HG02870 (cell line): ENCODE results near the gene PCSK6.
A peak's percentile ranks its signal among the peaks of the same experiment; 100 is the strongest.

Experiments used
- ATAC-seq: cut with Tn5 transposase; IDR thresholded peaks from one replicate; pipeline ENCODE4 v1.9.1; 2021; ENCODE audit warnings: mild to moderate bottlenecking, moderate library complexity; ENCODE audit not compliant: unreplicated experiment

Gene PCSK6

DNA sequence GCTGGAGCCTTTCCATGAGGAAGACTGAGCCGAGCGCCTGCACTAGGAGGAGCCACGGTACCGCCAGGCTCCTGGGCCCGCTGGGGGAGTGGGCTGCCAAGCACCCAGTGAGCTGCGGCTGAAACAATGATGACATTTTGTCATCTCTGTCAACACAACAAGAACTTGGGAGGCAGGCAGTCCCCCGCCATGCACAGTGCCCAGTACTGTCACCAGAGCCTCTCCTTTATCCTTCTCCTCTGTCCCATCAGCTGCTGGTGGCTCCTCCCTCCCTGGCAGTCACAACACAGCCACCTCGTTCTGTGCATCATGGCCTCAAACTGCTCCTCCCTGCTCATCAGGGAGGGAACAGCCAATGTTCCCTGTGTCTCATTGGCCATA is 34.0 kb upstream of the PCSK6 start:
- no peak for ATAC-seq

DNA sequence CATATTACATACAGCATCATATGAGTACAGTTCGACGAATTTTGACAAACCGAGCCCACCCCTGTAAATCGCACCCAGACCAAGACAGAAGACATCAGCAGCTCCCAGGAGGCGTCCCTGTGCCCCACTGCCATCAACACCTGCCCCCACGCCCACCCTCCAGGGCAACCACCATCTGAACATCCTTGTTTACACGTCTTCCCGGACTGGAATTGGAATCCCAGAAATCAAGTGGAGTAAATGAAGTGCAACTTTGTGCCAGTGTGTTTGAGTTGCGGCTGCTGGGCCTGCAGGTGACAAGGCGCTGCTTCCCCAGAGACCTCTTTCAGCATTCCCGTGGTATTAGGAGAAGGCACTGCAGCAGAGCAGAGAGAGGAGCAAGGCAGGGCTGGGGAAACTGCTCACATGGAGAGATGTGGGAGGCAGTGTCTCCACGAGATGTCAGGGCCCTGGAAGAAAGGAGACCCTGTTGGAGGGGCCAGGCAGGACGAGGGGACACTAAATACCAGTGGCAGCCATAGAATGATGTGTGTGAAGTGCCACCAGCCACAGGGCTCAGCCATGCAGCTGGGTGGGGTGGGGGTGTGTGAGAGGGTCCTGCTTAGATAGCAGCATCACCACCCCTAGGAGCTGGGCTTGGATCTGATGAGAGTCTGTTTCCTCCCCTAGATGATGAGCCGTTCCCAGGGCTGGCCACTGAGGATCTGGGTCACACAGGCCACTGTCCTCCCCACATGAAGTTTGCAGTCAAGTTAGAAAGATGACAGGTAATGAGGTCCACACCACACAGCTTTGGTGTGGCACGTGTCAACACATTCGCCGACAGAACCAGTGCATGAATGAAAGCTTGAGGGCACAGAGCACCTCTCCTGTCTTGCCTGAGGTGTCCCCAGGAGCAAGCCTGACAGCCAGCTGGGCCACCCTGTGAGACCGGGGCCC is 33.4 kb upstream of the PCSK6 start:
- no peak for ATAC-seq

DNA sequence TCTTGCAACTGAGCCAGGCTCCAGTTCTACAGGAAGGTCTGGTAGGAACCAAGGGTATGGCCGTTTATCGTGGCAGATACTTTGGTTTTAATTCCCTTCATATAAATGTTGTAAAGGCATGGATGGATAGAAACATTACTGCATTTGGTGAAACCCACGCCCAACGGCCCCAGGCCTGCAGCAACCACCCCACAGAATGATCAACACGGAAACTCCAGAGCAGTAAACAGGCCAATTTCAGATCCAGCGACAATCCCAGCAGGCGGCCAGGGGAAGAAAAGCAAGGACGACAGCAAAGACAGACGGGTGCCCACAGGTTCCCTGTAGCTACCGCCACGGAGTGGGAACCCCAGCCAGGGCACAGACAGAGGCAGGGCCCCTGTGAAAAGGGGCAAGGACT is 32.6 kb upstream of the PCSK6 start:
- ATAC-seq: no peak

GRCh38 chr15:101521591-101521990 is 32.1 kb upstream of the PCSK6 start:
- ATAC-seq: no peak

DNA sequence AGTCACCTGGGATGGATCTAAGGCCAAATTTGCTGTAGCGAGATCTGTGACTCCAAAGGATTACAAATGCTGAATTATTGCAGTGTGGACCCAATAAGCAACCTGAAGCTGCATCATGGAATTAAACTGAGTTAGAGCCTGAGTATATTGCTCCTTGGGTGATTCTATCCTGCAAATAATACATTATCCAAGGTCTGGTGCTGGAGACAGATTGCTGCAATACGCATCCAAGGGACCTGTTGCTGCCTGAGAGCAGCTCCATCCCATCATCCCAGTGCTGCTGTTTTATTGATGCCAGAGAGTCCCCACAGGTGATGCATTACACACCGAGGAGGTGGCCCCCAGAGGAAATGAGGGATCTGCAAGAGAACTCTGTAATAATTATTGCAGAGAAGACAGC is 31.6 kb upstream of the PCSK6 start:
- ATAC-seq: no peak

- no peak for ATAC-seq
Observed at GRCh38 chr15:101520395-101520794, 30.9 kb upstream of the PCSK6 start.

DNA sequence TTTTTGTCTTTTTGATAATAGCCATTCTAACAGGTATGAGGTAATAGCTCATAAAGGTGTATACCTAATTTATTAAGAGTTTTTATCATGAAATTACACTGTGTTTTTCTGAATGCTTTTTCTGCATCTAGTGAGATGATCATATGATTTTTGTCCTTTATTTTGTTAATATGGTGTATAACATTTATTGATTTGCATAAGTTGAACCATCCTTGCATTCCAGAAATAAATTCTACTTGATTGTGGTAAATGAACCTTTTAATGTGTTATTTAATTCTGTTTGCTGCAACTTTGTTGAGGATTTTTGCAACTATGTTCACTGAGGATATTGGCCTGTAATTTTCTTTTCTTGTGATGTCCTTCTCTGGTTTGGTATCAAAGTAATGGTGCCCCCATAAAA is 28.0 kb upstream of the PCSK6 start:
- no peak for ATAC-seq

GRCh38 chr15:101514318-101514717 is 24.8 kb upstream of the PCSK6 start:
- ATAC-seq: no peak

GRCh38 chr15:101511717-101512116 is 22.2 kb upstream of the PCSK6 start:
- ATAC-seq: no peak

DNA sequence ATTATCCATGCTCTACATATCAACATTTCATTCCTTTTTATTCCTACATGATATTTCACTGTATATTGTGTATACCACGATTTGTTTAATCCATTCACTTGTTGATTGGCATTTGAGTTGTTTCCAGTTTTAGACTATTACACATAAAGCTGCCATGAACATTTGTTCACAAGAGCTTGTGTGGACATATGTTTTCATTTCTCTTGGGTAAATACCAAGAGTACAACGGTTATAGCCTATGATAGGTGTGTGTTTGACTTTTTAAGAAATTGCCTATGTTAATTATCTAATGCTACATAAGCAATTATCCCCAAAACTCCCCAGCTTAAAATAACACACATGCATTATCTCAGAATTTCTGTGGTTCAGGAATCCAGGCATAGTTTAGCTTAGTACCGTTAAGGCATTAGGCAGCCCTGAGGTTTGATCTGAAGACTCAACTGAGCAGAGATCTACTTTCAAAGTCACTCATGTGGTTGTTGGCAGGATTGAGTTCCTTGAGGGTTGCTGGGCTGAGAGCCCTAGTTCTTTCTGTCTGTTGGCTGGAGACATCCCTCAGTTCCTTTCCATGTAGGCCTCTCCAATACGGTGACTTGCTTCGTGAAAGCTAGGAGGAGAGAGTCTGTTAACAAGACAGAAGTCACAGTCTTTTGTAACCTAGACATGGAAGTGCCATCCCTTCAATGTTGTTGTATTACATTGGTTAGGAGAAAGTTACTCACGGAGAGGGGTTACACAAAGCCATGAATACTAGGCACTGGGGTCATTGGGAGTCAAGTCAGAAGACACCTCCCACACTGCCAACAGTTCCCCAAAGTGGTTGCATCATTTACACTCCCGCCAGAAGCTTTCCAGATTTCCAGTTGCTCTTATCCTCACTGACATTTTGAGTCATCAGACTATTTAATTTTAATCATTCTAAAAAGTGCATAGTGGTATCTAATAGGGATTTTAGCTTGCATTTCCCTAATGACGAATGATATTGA is 21.0 kb upstream of the PCSK6 start:
- no peak for ATAC-seq

- ATAC-seq: no peak
Observed at GRCh38 chr15:101509279-101509678, 19.8 kb upstream of the PCSK6 start.

GRCh38 chr15:101506491-101506890 is 17.0 kb upstream of the PCSK6 start:
- ATAC-seq: no peak

DNA sequence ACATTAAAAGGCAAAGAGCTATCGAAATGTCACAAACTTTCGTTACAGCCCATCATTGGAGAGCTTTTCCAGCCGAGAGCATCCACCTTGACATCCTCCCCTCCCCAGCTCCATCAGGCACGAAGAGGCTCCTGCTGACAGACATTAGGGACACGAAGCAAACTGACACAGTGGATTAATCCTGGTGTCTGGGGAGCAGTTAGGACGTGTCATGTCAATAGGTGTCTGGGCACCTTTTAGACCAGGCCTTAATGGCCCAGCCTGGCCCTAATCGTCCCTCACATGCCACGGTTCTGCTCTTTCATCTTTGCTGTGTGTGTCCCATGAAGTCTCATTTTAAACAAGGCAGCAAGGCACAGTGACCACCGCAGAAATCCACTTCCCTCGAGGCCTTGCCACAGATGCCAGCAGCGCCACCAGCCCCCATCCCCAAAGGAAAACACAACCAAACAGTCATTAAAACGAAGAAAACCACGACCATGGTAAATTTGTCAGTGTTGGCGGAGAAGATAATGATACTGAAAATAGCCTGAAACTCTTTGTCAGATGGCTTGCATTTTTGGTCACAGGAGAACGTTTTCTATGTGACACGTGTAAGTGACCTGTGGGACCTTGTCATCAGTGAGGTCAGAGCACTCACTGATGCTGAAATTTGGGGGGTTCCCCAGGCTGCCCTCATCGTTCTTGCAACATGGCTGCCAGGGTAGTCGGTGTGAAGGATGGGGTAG is 16.3 kb upstream of the PCSK6 start:
- ATAC-seq: no peak

- no peak for ATAC-seq
Observed at GRCh38 chr15:101504866-101505609, 15.5 kb upstream of the PCSK6 start.

- no peak for ATAC-seq
Observed at GRCh38 chr15:101504373-101504772, 14.9 kb upstream of the PCSK6 start.

DNA sequence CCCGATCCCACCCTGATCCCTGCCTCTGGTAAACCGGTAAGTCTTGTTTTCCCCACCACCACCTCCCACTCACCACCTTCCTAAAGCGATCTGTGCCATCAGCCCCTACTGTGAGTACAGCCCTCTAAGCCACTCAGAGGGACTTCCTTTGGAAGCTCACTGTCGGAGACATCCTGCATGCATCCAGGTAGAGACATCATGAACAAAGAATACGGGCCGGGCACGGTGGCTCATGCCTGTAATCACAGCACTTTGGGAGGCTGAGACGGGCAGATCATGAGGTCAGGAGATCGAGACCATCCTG is 13.7 kb upstream of the PCSK6 start:
- no peak for ATAC-seq

GRCh38 chr15:101502572-101503295 is 13.2 kb upstream of the PCSK6 start:
- no peak for ATAC-seq

DNA sequence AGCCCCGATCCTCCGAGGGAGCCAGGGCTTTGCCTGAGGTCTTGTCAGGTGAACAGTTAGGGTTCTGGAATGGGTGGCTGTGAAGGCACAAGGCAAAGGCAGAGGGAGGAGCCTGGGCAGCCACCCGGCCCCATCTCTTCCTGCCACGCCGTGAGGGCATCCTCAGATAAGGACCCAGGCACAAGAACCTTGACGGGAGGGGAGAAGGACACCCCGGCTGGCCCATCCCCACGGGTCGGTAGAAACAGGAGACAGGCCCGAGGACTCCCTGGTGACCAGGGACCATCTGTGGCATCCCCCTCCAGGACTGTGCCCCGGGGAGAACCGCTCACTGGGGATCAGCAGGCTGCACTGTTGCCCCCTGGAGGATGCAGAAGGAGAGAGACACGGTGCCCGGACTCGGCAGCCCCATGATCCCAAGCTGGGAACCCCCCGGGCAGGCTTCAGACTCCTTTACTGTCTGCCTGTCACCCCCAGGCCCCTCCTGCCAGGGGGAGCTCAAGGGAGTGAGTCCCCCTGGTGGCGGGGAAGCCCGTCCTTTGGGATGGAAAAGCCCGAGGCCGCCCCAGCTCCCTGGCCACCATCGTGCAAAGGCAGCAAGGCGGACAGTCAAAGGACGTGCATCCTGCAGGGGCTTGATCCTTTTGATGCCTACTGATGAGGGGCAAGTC is 12.3 kb upstream of the PCSK6 start:
- ATAC-seq: peak; percentile 68

DNA sequence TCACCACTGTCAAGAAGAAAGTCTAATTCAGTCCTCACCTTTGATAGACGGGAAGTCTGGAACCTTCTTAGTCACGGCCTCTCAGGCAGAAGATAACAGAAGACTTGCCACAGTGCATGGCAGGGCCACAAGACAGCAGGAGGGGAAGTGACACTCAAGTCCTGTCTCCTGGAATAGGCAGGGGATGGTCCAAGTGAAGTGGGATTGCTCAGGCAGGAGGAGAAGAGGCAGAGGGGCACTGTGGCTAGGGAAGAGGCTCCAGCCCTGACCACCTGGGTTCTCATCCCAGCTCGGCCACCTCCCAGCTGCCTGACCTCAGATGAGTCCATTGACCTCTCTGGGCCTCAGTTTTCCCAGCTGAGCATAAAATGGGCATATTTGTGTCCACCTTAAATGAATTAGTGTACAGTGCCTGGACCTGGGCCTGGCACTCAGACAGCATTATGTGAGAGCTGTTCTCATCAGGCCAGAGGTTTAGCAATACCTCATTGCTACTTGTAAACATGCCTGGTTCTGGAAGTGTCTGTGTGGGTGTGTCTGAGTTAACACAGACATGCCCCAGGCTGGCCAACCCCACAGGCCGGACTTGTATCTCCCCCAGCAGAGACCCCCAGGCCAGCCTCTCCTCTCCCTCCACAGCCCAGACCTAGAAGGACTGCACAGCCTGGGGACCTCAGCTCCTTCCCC is 11.5 kb upstream of the PCSK6 start:
- no peak for ATAC-seq
